Measurements from ENCODE around the gene TNPO2. TPM values are rescaled to one million over a fixed set of nuclear protein-coding genes. Genes with fewer than 3 reads are reported as not detected.

The TNPO2 gene
- total and polyA plus RNA-seq, 2 experiments from 2014 or later = 11.7 to 65.2 TPM

DNA sequence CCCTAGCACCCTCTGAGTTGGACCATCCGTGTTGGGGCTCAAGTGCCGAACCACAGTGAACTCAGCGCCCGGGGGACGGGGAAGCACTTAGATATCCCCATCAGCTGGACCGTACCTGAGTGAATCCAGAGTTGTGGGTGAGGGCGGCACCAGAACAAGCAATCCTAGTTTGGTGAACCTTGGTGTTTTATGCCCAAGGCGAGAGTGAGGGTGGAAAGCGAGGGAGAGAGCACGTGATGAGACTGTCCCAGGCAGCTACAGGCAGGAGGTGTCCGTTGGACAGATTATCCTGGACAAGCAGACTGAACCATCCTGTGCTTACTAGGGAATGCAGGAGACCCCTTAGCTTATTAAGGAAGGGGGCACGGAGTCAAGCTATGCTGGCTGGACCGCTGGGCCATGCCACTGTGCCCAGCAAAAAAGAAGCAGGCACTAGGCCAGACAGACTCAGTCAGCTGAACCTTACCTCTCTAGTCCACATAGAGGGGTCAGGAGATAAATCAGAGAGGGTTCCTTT, 14.2 kb upstream of the TNPO2 start:
- WGBS (ENCODE audit: low lambda C conversion rate, missing lambda C conversion rate) = 20% methylated on average over 13 of the region's 13 CpGs
- no peaks in the 10 kb centered on the region for H3K9me2 ChIP-seq (replicated peaks; ENCODE audit: insufficient read depth)
- H3K79me2 ChIP-seq = peaks cover 39% of the 10 kb centered on the region
- H3K36me3 ChIP-seq (replicated peaks; ENCODE audit: insufficient read depth, low read depth) = no peaks in the 10 kb centered on the region
- H2AFZ ChIP-seq = peak overlapping the region; percentile 52
- H3K27me3 ChIP-seq = no peaks in the 10 kb centered on the region
- H4K20me1 ChIP-seq (ENCODE audit: insufficient read depth, poor library complexity, severe bottlenecking) = peaks cover 10% of the 10 kb centered on the region
- no peak for DNase-seq (ENCODE audit: low spot score)
- H3K9me3 ChIP-seq (ENCODE audit: low read depth) = no peaks in the 10 kb centered on the region
- H3K4me3 ChIP-seq = peak overlapping the region; percentile 46
- peak overlapping the region; percentile 92 for H3K27ac ChIP-seq
- peaks cover 2% of the 10 kb centered on the region for H3K4me1 ChIP-seq (ENCODE audit: insufficient read depth)
- peak overlapping the region; percentile 67 for H3K4me2 ChIP-seq
- no peak for TF ChIP-seq EZH2phosphoT487 (IDR thresholded peaks at IDR 0.05; ENCODE audit: low read depth, severe bottlenecking, unreplicated experiment)
- no peak for TF ChIP-seq CTCF (IDR thresholded peaks at IDR 0.05; ENCODE audit: poor library complexity)
- TF ChIP-seq EZH2 (IDR thresholded peaks at IDR 0.05; ENCODE audit: borderline replicate concordance) = no peak

DNA sequence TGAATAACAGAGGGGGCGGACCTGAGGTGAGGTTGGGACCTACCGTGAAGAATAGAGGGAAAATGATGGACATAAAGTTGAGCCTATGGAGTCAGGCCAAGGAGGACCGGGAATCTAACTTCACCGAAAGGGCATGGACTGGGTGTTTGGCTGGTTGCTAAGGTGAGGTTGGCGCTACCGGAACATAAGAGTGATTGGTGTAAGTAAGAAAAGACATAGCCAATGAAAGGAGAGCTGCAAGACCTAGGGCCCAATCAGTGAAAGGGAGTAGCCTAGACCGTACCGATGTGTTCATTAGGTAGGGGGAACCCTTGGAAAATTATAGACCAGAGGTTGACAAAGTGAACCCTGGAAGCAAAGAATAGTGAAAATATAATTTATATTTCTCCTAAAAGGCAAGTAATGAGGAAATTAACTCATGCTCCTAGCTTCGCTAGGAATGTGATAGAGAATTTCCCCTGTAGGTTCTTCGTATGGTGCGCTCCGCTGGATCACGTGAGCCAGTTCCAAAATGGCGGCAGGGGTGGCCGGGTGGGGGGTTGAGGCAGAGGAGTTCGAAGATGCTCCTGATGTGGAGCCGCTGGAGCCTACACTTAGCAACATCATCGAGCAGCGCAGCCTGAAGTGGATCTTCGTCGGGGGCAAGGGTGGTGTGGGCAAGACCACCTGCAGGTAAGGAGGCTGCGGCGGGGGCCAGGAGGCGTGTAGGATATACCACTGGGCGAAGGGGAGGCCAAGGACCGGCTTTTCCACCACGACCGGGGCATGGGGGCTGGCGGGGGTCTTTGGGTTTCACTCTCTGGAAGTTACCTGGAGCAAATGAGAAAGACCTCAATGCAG, 13.5 kb upstream of the TNPO2 start, which contains the start of gene GET3:
GET3 (plus strand) TSS at position 503 of the 840 bp plus-strand sequence; CDS start at position 512, 9 bp downstream.
- peak; percentile 97 for DNase-seq (ENCODE audit: low spot score)
- H3K27ac ChIP-seq = peak within 1 kb of the TSS; percentile 92
- peak within 1 kb of the TSS; percentile 46 for H3K4me3 ChIP-seq
- H3K9me3 ChIP-seq (ENCODE audit: low read depth) = no peaks in the 10 kb centered on the region
- H3K9me2 ChIP-seq (replicated peaks; ENCODE audit: insufficient read depth) = no peaks in the 10 kb centered on the region
- H3K27me3 ChIP-seq = no peaks in the 10 kb centered on the region
- H3K4me1 ChIP-seq (ENCODE audit: insufficient read depth) = peaks cover 9% of the 10 kb centered on the region
- peaks cover 46% of the 10 kb centered on the region for H3K79me2 ChIP-seq
- H3K4me2 ChIP-seq = peak within 1 kb of the TSS; percentile 67
- H2AFZ ChIP-seq = peak within 1 kb of the TSS; percentile 52
- peaks cover 17% of the 10 kb centered on the region for H4K20me1 ChIP-seq (ENCODE audit: insufficient read depth, poor library complexity, severe bottlenecking)
- no peaks in the 10 kb centered on the region for H3K36me3 ChIP-seq (replicated peaks; ENCODE audit: insufficient read depth, low read depth)
- TF ChIP-seq EZH2phosphoT487 (IDR thresholded peaks at IDR 0.05; ENCODE audit: low read depth, severe bottlenecking, unreplicated experiment) (no peak), EZH2 (IDR thresholded peaks at IDR 0.05; ENCODE audit: borderline replicate concordance) (no peak), CTCF (IDR thresholded peaks at IDR 0.05; ENCODE audit: poor library complexity) (no peak)
- WGBS (ENCODE audit: low lambda C conversion rate, missing lambda C conversion rate) = 1% methylated on average over 24 of the region's 29 CpGs

GRCh38 chr19:12733369-12734214, 9.9 kb upstream of the TNPO2 start:
- Histone ChIP-seq H3K4me2 (peak overlapping the region; percentile 94), H3K27ac (peak overlapping the region; percentile 98)

More at GRCh38 chr19:12733369-12734214, 9.9 kb upstream of the TNPO2 start:
- 2% methylated on average over 12 of the region's 15 CpGs for WGBS (ENCODE audit: low lambda C conversion rate, missing lambda C conversion rate)
- H4K20me1 ChIP-seq (ENCODE audit: insufficient read depth, poor library complexity, severe bottlenecking) = peaks cover 35% of the 10 kb centered on the region
- no peaks in the 10 kb centered on the region for H3K9me2 ChIP-seq (replicated peaks; ENCODE audit: insufficient read depth)
- TF ChIP-seq EZH2phosphoT487 (IDR thresholded peaks at IDR 0.05; ENCODE audit: low read depth, severe bottlenecking, unreplicated experiment) = no peak
- TF ChIP-seq CTCF (IDR thresholded peaks at IDR 0.05; ENCODE audit: poor library complexity) = peak; percentile 36
- DNase-seq (ENCODE audit: low spot score) = peak; percentile 48
- H3K79me2 ChIP-seq = peaks cover 56% of the 10 kb centered on the region
- H3K9me3 ChIP-seq (ENCODE audit: low read depth) = no peaks in the 10 kb centered on the region
- H3K27me3 ChIP-seq = no peaks in the 10 kb centered on the region
- peaks cover 10% of the 10 kb centered on the region for H3K4me1 ChIP-seq (ENCODE audit: insufficient read depth)
- H3K4me3 ChIP-seq = peak overlapping the region; percentile 75
- no peaks in the 10 kb centered on the region for H3K36me3 ChIP-seq (replicated peaks; ENCODE audit: insufficient read depth, low read depth)
- H2AFZ ChIP-seq = peak overlapping the region; percentile 51

All from hepatocyte (in vitro differentiated cells).